HG03175 (cell line): ENCODE data around the gene CLDN8.

Source experiments
- ATAC-seq: cut with Tn5 transposase; IDR thresholded peaks from one replicate; pipeline ENCODE4 v1.9.1; 2021; ENCODE audit warnings: mild to moderate bottlenecking, moderate library complexity; ENCODE audit not compliant: unreplicated experiment

Gene CLDN8

GRCh38 chr21:30216041-30216723 is at the start of gene CLDN8:
Gene CLDN8, minus strand, starts transcription at chr21:30216097. Its CDS starts 172 bp downstream, at chr21:30215925.
- no peak for ATAC-seq

GRCh38 chr21:30257773-30258172 is 41.9 kb upstream of the CLDN8 start:
- ATAC-seq: no peak

GRCh38 chr21:30256100-30256499 is 40.2 kb upstream of the CLDN8 start:
- ATAC-seq: no peak

GRCh38 chr21:30255679-30256078 is 39.8 kb upstream of the CLDN8 start:
- no peak for ATAC-seq

GRCh38 chr21:30251781-30252180 is 35.9 kb upstream of the CLDN8 start:
- no peak for ATAC-seq

- ATAC-seq: no peak
Observed at GRCh38 chr21:30249936-30250335, 34.0 kb upstream of the CLDN8 start.

- no peak for ATAC-seq
Observed at GRCh38 chr21:30248844-30249243, 32.9 kb upstream of the CLDN8 start.

- no peak for ATAC-seq
Observed at GRCh38 chr21:30245061-30245460, 29.2 kb upstream of the CLDN8 start.

GRCh38 chr21:30243691-30244090 is 27.8 kb upstream of the CLDN8 start:
- ATAC-seq: no peak

- no peak for ATAC-seq
Observed at GRCh38 chr21:30240661-30241060, 24.8 kb upstream of the CLDN8 start.

- no peak for ATAC-seq
Observed at GRCh38 chr21:30238168-30238567, 22.3 kb upstream of the CLDN8 start.

- ATAC-seq: no peak
Observed at GRCh38 chr21:30234643-30235042, 18.7 kb upstream of the CLDN8 start.

GRCh38 chr21:30234050-30234449 is 18.2 kb upstream of the CLDN8 start:
- ATAC-seq: no peak

GRCh38 chr21:30233228-30234020 is 17.5 kb upstream of the CLDN8 start:
- no peak for ATAC-seq

- ATAC-seq: no peak
Observed at GRCh38 chr21:30232011-30232410, 16.1 kb upstream of the CLDN8 start.

GRCh38 chr21:30227633-30228404 is 11.9 kb upstream of the CLDN8 start:
- ATAC-seq: no peak

GRCh38 chr21:30227128-30227527 is 11.2 kb upstream of the CLDN8 start:
- no peak for ATAC-seq

- ATAC-seq: no peak
Observed at GRCh38 chr21:30223596-30223995, 7.7 kb upstream of the CLDN8 start.

- ATAC-seq: no peak
Observed at GRCh38 chr21:30222724-30223123, 6.8 kb upstream of the CLDN8 start.

- ATAC-seq: no peak
Observed at GRCh38 chr21:30211071-30211470, 4.8 kb downstream of the CLDN8 start.

GRCh38 chr21:30209601-30210000 is 6.3 kb downstream of the CLDN8 start:
- ATAC-seq: no peak

GRCh38 chr21:30207252-30207579 is 8.7 kb downstream of the CLDN8 start:
- ATAC-seq: no peak
